Stimulated activated CD8-positive, alpha-beta memory T cell treated with anti-CD3 and anti-CD28 coated beads, Interleukin-7, amount 100 ng/mL, for 4 hours (primary cell): Measurements from ENCODE around the gene GALNTL6.

Source experiments
- DNase-seq, 2 donors: peaks; one replicate each; pipeline ENCODE4 v3.0.0-alpha.2; 2020; ENCODE audit warnings: low read depth in 2 of 2

Gene GALNTL6

GRCh38 chr4:172124656-172125308, 311.6 kb downstream of the GALNTL6 start:
- no peak for DNase-seq

- DNase-seq: no peak
Measured at GRCh38 chr4:172125443-172125842, 312.2 kb downstream of the GALNTL6 start.

DNA sequence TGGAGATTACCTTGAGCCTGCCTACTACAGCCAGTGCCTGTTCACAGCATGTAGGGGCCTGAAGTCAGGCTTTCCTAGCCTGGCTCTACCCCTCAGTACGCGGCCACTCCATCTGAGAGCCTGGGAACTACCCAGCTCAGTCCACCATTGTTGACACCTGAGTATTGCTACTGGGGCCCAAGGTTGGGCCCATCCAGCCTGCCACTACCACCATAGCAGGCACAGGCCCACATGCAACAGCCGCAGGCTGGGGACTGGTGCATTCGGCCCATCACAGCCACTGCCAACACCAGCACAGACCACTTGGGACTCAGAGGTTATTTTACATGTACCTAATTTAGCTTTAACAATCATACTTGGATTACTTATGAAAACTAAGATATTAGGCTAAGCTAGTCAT, 314.0 kb downstream of the GALNTL6 start:
- DNase-seq: no peak

DNA sequence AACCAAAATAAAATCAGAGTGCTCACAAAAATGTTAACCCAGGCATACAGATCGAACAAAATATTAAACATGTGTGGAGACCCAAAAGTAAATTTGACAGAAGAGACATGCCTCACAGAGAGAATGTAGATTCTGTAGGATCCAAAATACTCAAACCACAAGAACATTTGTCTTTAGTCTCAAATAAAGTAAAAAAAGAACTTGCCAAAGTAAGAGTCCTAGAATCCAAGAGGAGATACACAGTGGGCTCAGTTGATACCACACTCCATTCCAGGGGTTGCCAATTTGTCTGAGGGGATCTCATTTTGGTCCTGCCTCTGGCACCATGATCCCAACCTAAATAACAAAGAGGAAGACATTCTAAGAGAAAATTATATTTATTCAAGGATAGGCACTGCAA, 316.4 kb downstream of the GALNTL6 start:
- no peak for DNase-seq

GRCh38 chr4:172134521-172134920, 321.3 kb downstream of the GALNTL6 start:
- no peak for DNase-seq

GRCh38 chr4:172141025-172141424, 327.8 kb downstream of the GALNTL6 start:
- DNase-seq: no peak

GRCh38 chr4:172142281-172142741, 329.1 kb downstream of the GALNTL6 start:
- DNase-seq: no peak

DNA sequence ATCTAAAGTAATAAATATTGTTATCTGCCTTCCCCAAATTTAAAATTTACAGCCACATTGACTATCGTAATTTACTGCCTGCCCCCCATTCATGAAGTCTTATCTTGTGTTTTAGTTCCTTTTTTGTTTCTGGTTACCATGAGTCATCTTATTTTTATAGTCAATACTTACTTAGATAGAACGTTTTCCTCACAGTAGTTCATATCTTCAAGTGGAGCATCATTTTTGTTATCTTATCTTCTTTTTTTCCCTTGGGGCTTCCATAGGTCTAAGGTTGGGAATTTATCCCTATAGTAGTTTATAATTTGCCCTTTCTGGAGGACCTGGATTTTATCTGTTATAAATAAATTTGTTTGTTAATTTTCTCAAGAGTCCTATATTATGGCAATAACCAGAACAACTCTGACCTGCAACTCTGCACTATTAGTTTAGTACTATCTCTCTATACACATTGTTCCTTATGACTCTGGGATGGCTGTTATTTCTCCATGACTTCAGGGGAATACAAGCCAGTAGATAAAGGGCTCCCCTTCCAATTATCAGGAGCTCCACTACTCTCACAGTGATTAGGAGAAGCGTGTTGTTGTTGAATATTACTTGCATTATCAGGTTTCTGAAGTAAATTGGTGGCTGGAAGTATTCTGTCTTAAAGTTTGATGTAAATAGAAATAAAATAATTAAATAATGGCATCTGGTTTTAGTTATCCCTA, 330.6 kb downstream of the GALNTL6 start:
- no peak for DNase-seq

- DNase-seq: no peak
Measured at GRCh38 chr4:172147687-172148086, 334.5 kb downstream of the GALNTL6 start.

DNA sequence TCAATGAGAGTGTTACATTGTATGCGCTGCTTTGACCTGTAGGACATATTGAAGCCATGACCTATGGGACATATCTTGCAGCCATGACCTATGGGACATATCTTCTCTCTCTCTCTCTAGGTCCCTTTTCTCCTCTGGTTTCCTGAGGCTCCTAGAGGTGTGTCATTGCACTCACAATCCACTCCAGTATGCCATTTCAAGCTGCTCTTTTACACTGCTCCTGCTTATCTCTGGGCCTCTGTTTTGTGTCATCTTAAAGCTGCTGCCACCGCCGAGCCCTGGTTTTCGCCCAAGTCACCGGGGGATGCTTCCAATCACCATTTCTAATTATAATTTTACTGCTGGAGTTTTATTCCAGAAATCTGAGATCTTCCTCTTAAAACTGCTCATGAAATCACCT, 336.1 kb downstream of the GALNTL6 start:
- DNase-seq: no peak

- no peak for DNase-seq
Measured at GRCh38 chr4:172152284-172152683, 339.1 kb downstream of the GALNTL6 start.

DNA sequence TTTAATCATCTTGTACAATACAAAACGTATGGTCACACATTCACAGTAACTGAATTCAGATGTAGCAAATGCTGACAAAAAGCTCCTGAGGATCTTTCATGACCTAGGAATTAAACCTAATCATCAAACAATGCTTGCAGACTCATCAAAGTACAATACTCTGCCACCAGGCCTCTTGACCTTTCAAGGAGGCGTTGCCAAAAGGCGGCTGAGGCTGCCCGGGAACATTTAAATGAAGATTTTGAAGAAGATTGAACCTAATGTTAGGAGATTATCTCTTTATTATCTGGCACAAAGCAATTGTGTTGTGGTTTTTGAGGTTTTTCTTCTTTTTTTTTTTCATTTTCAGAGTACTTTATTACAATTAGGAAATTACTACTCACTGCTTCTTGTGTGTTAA, 340.5 kb downstream of the GALNTL6 start:
- no peak for DNase-seq

DNA sequence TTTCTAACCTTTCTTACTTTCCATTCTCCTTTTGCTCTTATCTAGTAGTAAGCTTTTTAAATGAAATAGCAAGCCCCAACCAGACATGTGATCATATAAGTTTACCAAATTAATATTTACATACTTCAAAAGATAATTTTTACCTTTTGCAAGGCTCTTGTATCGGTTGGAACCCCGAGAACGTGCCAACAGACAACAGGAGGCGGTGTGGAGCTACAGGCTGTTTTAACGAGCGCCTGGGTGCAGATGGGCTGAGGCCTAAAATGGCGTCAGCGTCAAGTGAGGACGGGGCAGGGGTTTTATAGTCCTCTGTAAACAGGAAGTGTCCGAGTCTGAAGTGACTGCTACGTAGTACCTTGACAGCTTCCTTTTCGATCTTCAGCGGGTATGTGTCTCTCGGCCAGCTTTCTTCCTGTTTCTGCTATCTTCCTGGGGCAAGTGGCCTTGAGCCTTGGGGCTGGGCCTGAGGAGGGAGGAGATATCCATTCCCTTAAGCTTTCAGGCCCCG, 342.7 kb downstream of the GALNTL6 start:
- no peak for DNase-seq

GRCh38 chr4:172157946-172158345, 344.7 kb downstream of the GALNTL6 start:
- DNase-seq: no peak

- DNase-seq: no peak
Measured at GRCh38 chr4:172163215-172163614, 350.0 kb downstream of the GALNTL6 start.

DNA sequence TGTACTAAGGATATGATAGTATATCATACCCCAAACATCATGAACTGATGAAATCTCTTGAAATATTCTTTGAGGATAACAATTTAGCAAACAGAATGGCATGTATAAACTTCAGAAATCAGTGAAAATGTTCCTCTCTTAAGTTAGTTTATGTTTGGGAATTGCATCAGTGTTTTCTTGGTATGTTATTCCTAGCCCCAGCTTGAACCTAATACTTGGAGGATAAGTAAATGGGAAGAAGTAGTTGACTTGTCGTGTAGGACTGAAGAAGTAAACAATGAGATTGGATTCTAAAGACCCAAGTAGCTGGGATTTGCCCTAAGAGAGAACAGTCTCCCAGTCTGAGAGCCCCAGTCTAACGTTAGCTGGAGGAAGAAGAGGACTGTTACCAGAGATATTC, 355.7 kb downstream of the GALNTL6 start:
- DNase-seq: no peak

- no peak for DNase-seq
Measured at GRCh38 chr4:172169871-172170270, 356.7 kb downstream of the GALNTL6 start.

- DNase-seq: no peak
Measured at GRCh38 chr4:172173206-172173605, 360.0 kb downstream of the GALNTL6 start.

DNA sequence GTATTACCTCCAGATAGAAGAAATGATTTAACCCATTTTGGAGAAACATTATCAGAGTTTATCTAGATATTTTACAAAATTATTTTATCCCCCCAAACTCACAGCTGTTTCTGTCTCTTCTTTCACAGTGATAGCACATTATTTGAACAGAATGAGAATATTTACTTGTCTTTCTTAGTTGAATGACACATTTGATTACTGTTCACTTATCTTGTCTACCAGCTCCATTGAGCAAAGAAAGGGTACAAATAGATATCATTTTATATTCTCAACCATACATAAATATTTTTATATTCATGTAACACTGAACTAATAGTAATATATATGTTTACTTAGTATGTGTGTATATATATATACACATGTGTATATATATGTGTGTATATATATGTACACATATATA, 364.2 kb downstream of the GALNTL6 start:
- DNase-seq: no peak

DNA sequence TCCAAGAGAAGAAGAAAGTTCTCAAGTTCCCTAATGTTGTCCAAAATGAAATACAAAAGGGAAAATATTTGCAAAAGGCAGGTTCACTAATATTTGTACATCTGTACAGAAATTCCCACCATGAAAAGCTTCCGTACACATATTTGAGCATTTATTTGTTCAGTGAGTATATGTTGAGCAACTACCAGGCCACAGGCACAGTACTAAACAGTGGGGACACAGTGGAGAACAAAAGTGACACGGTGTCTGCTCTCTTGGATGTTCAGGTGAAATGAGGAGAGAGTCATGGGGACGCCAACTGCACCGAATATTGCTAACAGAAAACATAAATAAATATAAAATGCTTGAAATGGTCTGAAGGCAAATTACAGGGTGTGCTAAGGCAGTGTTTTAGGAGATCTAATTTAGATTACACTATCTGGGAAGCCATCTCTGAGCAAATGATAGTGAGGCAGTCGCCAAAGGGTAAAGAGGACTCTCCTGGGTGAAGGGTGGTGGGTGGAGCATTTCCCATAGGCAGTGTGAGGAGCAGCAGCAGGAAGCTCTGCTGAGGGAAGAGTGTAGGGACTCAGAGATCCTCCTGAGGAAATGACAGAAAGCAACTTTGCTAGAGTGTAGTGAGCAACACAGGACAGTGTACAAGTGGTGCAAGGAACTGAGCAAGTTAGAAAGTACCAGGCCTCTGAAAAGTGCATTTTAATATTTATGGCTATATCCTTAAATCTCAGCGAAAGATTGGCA, 375.2 kb downstream of the GALNTL6 start:
- DNase-seq: no peak

GRCh38 chr4:172202480-172203076, 389.4 kb downstream of the GALNTL6 start:
- no peak for DNase-seq

DNA sequence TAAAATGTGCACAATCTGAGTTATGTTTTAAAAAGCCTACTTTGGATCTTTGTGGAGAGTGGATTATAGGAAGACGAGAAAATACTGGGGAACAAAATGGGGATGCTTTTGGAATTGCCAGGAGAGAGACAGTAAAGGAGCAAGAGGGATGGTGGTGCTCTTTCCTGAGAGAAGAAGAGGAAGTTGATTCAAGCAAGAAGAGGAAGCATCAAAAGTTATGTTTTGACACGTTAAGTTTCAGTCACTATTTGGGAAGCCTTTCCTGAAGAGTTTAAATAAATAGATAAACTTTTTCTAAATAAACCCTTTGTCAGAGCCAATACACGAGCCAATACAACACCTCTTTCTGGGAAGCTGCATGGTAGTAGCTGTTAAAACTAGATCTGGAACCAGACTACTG, 394.1 kb downstream of the GALNTL6 start:
- no peak for DNase-seq
